ENCODE results near the gene KRTAP2-2. TPM values are rescaled to one million over a fixed set of nuclear protein-coding genes. Genes with fewer than 3 reads are reported as not detected.

The KRTAP2-2 gene
- total and polyA plus RNA-seq, 2 of the 8 experiments (the other 6 are each of a cell fraction or from before 2014, with no cell fraction given) = not detected

GRCh38 chr17:41029633-41030245 lies 25.3 kb downstream of the KRTAP2-2 start, which contains the start of gene KRTAP1-4:
Gene KRTAP1-4, minus strand, starts transcription at chr17:41030195. Its CDS starts 117 bp downstream, at chr17:41030078.
- Histone ChIP-seq H3K27me3 (replicated peaks in 1 of 4; ENCODE audit: control insufficient read depth in 3 of 4, extremely low read depth in 1 of 4, insufficient read depth in 3 of 4, low read length in 3 of 4) (no peaks in the 10 kb centered on the region), H3K18ac (ENCODE audit: extremely low read depth, low read length) (no peak within 1 kb of the TSS), H3K79me1 (ENCODE audit: low read depth, low read length) (no peaks in the 10 kb centered on the region), H3K9ac (replicated peaks in 1 of 4; ENCODE audit: extremely low read depth in 1 of 4, low read depth in 3 of 4, low read length in 3 of 4) (no peak within 1 kb of the TSS), H3K4me3 (ENCODE audit: extremely low read depth in 1 of 4, insufficient read depth in 2 of 4, low read depth in 3 of 4, low read length in 4 of 4) (no peak within 1 kb of the TSS), H3K4me2 (ENCODE audit: insufficient read depth in 1 of 2, low read depth in 2 of 2, low read length in 2 of 2) (no peak within 1 kb of the TSS), H3K36me3 (ENCODE audit: control insufficient read depth in 2 of 4, insufficient read depth in 4 of 4, low read length in 3 of 4) (no peaks in the 10 kb centered on the region), H4K5ac (ENCODE audit: insufficient read length, low read depth, low read length) (no peak within 1 kb of the TSS), H3K79me2 (ENCODE audit: control insufficient read depth in 1 of 2, insufficient read depth in 2 of 2, low read length in 2 of 2) (no peaks in the 10 kb centered on the region), H3K4me1 (replicated peaks in 1 of 4; ENCODE audit: control insufficient read depth in 3 of 4, insufficient read depth in 4 of 4, low read length in 3 of 4) (no peaks in the 10 kb centered on the region; a peak in 1 of 7 replicates), H4K20me1 (replicated peaks in 1 of 2; ENCODE audit: control insufficient read depth in 1 of 2, insufficient read depth in 2 of 2, low read length in 2 of 2) (no peaks in the 10 kb centered on the region), H4K91ac (replicated peaks; ENCODE audit: insufficient read length, low read length) (no peak within 1 kb of the TSS), H2BK12ac (ENCODE audit: low read depth, low read length) (no peak within 1 kb of the TSS), H2BK120ac (replicated peaks; ENCODE audit: low read depth, low read length) (no peak within 1 kb of the TSS), H3K56ac (replicated peaks; ENCODE audit: insufficient read length, low read depth, low read length) (no peak within 1 kb of the TSS), H3K14ac (ENCODE audit: insufficient read length) (no peak within 1 kb of the TSS), H4K8ac (ENCODE audit: extremely low read depth, insufficient read depth, low read length) (no peak within 1 kb of the TSS; the same call in 1 of the 2 replicates), H2AK5ac (ENCODE audit: low read depth, low read length) (no peak within 1 kb of the TSS), H3K4ac (replicated peaks; ENCODE audit: insufficient read length, low read depth, low read length) (no peak within 1 kb of the TSS), H2BK5ac (ENCODE audit: low read depth, low read length) (no peak within 1 kb of the TSS), H3K23me2 (ENCODE audit: low read depth, low read length) (no peaks in the 10 kb centered on the region), H2AFZ (ENCODE audit: low read length) (no peak within 1 kb of the TSS), H3K23ac (ENCODE audit: insufficient read length) (no peak within 1 kb of the TSS), H3K9me3 (ENCODE audit: insufficient read depth in 2 of 2, low read depth in 1 of 2, low read length in 1 of 2) (no peaks in the 10 kb centered on the region), H2BK15ac (ENCODE audit: low read length) (no peak within 1 kb of the TSS), H2BK20ac (ENCODE audit: low read length) (no peak within 1 kb of the TSS), H3K27ac (ENCODE audit: low read depth, low read length) (no peak within 1 kb of the TSS)
- ChIA-PET POLR2A (ENCODE audit: partially characterized antibody) (no interaction called here), CTCF (ENCODE audit: partially characterized antibody) (interaction anchor here (1.2 to 2.0 kb wide), 2 partner anchors 9 to 20 kb away, joined by 4 to 5 read pairs; no protein-coding TSS in a partner anchor)
- TF ChIP-seq JUN (IDR thresholded peaks at IDR 0.05; ENCODE audit: low read depth, low read length) = no peak
- TF ChIP-seq RNF2 (IDR thresholded peaks at IDR 0.05; ENCODE audit: borderline replicate concordance, low read depth, low read length, missing control alignments, poor library complexity, severe bottlenecking) = no peak
- TF ChIP-seq KDM4A (IDR thresholded peaks at IDR 0.05; ENCODE audit: low read depth, low read length, severe bottlenecking) = no peak
- DNase-seq (ENCODE audit: low read depth in 1 of 2, low spot score in 2 of 2) = no peak
- FAIRE-seq = no peak
- 82% methylated on average over 11 of the region's 12 CpGs; no CpG with 5 or more reads in 1 of the 2 experiments for WGBS, 2 experiments (ENCODE audit: extremely low coverage in 1 of 2, insufficient coverage in 1 of 2, insufficient read length in 1 of 2, insufficient replicate concordance in 2 of 2, low coverage in 1 of 2, low lambda C conversion rate in 2 of 2, missing lambda C conversion rate in 1 of 2)

Measured in H1 (cell line).